HEK293 (cell line): ENCODE measurements around the gene ASAP2.

ENCODE experiments used
- CTCF ChIA-PET: fragments of 350-600 bp; formaldehyde crosslinking; extraction: SDS; loops from one replicate; lab custom pipeline; 2021; ENCODE audit warnings: antibody characterized with exemption; lab: Yijun Ruan, JAX
- POLR2A ChIA-PET: fragments of 300-600 bp; formaldehyde crosslinking; extraction: SDS; loops from one replicate; lab custom pipeline; 2020; ENCODE audit warnings: antibody characterized with exemption, inconsistent platforms; lab: Yijun Ruan, JAX
- H3K27ac ChIP-seq: fragments of 200-500 bp; sonication (Bioruptor generic); 2 replicates; pipeline ENCODE4 v1.5.1; 2014; ENCODE audit warnings: low read depth, low read length, control low read depth, inconsistent platforms; ENCODE audit errors: extremely low read depth
- H3K36me3 ChIP-seq, 2 experiments: fragments of 200-500 bp in 1 of 2; sonication (Bioruptor generic) in 1 of 2; 1 replicate in 1 of 2; 2 replicates in 1 of 2; pipeline ENCODE4 v1.5.1; 2014 to 2017; ENCODE audit warnings: inconsistent platforms in 2 of 2, low read length in 2 of 2; ENCODE audit not compliant: control insufficient read depth in 2 of 2, insufficient read depth in 1 of 2
- H3K4me1 ChIP-seq: fragments of 200-500 bp; sonication (Bioruptor generic); 2 replicates; pipeline ENCODE4 v1.5.1; 2014; ENCODE audit warnings: mild to moderate bottlenecking, low read length, inconsistent platforms; ENCODE audit not compliant: control insufficient read depth, insufficient read depth
- H3K4me3 ChIP-seq: 2 replicates; pipeline ENCODE4 v1.5.1; 2011; ENCODE audit warnings: low read depth, mild to moderate bottlenecking, control low read depth, low read length, moderate library complexity
- H3K9me3 ChIP-seq: fragments of 200-500 bp; sonication (Bioruptor generic); 2 replicates; pipeline ENCODE4 v1.5.1; 2014; ENCODE audit warnings: low read depth, low read length, inconsistent platforms; ENCODE audit not compliant: control insufficient read depth, insufficient read depth
- FEZF1 ChIP-seq: fragments of 450-650 bp; formaldehyde crosslinking; IDR thresholded peaks from 2 replicates; pipeline ENCODE4 v1.5.1; 2016; ENCODE audit warnings: missing biosample characterization, missing genetic modification characterization
- IKZF3 ChIP-seq: fragments of 450-650 bp; IDR thresholded peaks from 2 replicates; pipeline ENCODE4 v1.5.0; 2018; ENCODE audit warnings: missing biosample characterization, mild to moderate bottlenecking, missing genetic modification characterization, moderate library complexity
- KLF1 ChIP-seq: fragments of 450-650 bp; formaldehyde crosslinking; IDR thresholded peaks from 2 replicates; pipeline ENCODE4 v1.5.1; 2016; ENCODE audit warnings: missing biosample characterization, missing genetic modification characterization
- OSR2 ChIP-seq: fragments of 450-650 bp; formaldehyde crosslinking; IDR thresholded peaks from 2 replicates; pipeline ENCODE4 v1.5.1; 2016; ENCODE audit warnings: missing biosample characterization, missing genetic modification characterization
- SETDB1 ChIP-seq: IDR thresholded peaks from one replicate; pipeline ENCODE4 v1.6.1; 2017; ENCODE audit warnings: mild to moderate bottlenecking, low read length, moderate library complexity, mixed read lengths; ENCODE audit not compliant: insufficient read length
- ZBTB7A ChIP-seq: fragments of 450-650 bp; formaldehyde crosslinking; IDR thresholded peaks from 2 replicates; pipeline ENCODE4 v1.5.1; 2016; ENCODE audit warnings: low read depth, missing biosample characterization, missing genetic modification characterization
- ZNF138 ChIP-seq: fragments of 450-650 bp; formaldehyde crosslinking; IDR thresholded peaks from 2 replicates; pipeline ENCODE4 v1.5.1; 2016; ENCODE audit warnings: missing biosample characterization, missing genetic modification characterization, borderline replicate concordance
- ZNF311 ChIP-seq: fragments of 450-650 bp; formaldehyde crosslinking; IDR thresholded peaks from 2 replicates; pipeline ENCODE4 v1.5.1; 2017; ENCODE audit warnings: missing biosample characterization, missing genetic modification characterization, borderline replicate concordance
- ZNF426 ChIP-seq: fragments of 450-650 bp; formaldehyde crosslinking; IDR thresholded peaks from 2 replicates; pipeline ENCODE4 v1.5.1; 2017; ENCODE audit warnings: missing biosample characterization, missing genetic modification characterization, mild to moderate bottlenecking, inconsistent platforms, moderate library complexity
- ZNF544 ChIP-seq: fragments of 450-650 bp; formaldehyde crosslinking; IDR thresholded peaks from 2 replicates; pipeline ENCODE4 v1.5.0; 2017; ENCODE audit warnings: missing biosample characterization, missing genetic modification characterization
- ZNF560 ChIP-seq: fragments of 450-650 bp; formaldehyde crosslinking; IDR thresholded peaks from 2 replicates; pipeline ENCODE4 v1.5.1; 2017; ENCODE audit warnings: missing biosample characterization, missing genetic modification characterization, borderline replicate concordance
- ZNF677 ChIP-seq: fragments of 450-650 bp; IDR thresholded peaks from 2 replicates; pipeline ENCODE4 v1.5.0; 2018; ENCODE audit warnings: missing biosample characterization, mild to moderate bottlenecking, missing genetic modification characterization, moderate library complexity
- ZNF776 ChIP-seq: fragments of 450-650 bp; formaldehyde crosslinking; IDR thresholded peaks from 2 replicates; pipeline ENCODE4 v1.5.0; 2017; ENCODE audit warnings: missing biosample characterization, missing genetic modification characterization, borderline replicate concordance
- TF ChIP-seq, protein P1 (sequence below): fragments of 450-650 bp; formaldehyde crosslinking; IDR thresholded peaks from 2 replicates; pipeline ENCODE4 v1.5.1; 2016; ENCODE audit warnings: missing biosample characterization, missing genetic modification characterization, low read depth
- TF ChIP-seq, protein P2 (sequence below): fragments of 450-650 bp; IDR thresholded peaks from 2 replicates; pipeline ENCODE4 v1.5.1; 2018; ENCODE audit warnings: missing biosample characterization, mild to moderate bottlenecking, missing genetic modification characterization
- TF ChIP-seq, protein P3 (sequence below): fragments of 450-650 bp; formaldehyde crosslinking; conservative IDR thresholded peaks from 2 replicates; pipeline ENCODE4 v1.5.1; 2016; ENCODE audit warnings: low read depth, missing biosample characterization, missing genetic modification characterization

Gene ASAP2

DNA sequence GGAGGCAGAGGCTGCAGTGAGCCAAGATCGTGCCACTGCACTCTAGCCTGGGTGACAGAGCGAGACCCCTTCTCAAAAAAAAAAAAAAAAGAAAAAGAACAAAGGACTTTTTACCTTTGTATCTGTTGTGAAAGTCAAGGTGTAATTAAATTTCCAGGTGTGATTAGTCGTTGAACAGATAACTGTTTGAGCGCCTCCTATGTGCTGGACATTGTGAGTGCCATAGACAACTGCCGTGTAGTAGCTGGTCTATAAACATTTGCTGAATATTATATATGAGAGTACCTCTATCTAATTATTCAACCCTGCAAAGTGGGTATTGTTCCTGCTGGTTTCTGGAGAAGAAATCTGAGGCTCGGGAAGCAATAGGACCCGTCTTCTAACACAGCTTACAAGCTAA lies 71.8 kb downstream of the ASAP2 start (continued):
- TF ChIP-seq, protein P1, sequence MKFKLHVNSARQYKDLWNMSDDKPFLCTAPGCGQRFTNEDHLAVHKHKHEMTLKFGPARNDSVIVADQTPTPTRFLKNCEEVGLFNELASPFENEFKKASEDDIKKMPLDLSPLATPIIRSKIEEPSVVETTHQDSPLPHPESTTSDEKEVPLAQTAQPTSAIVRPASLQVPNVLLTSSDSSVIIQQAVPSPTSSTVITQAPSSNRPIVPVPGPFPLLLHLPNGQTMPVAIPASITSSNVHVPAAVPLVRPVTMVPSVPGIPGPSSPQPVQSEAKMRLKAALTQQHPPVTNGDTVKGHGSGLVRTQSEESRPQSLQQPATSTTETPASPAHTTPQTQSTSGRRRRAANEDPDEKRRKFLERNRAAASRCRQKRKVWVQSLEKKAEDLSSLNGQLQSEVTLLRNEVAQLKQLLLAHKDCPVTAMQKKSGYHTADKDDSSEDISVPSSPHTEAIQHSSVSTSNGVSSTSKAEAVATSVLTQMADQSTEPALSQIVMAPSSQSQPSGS (tag by site-specific recombination): no peak
- TF ChIP-seq ZNF544 (tag by site-specific recombination): no peak

DNA sequence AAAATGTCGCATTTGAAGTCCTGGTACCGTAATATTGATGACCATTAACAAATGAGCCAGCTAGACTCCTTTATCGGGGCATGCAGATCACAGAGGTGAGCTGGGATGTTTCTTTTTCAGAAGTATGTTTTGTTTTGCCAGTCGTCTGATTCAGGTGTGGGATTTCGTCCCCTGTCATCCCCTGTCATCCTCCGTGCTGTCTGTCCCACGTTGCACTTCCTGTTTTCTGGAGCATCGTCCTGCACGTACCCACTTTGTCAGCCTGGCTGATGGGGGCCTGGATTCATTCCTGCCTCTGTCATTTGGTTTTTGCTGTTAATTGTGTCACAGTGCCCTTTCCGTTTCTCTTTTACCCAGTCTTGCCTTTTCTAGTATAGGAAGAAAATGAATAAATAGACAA lies 72.8 kb downstream of the ASAP2 start:
- ChIA-PET CTCF (no interaction called here), POLR2A (no interaction called here)
- Histone ChIP-seq H3K9me3 (no peaks in the 10 kb centered on the region), H3K36me3 (no peaks in the 10 kb centered on the region), H3K27ac (no peak overlapping the region), H3K4me3 (no peak overlapping the region), H3K4me1 (no peaks in the 10 kb centered on the region; the same call in 1 of the 2 replicates)
- TF ChIP-seq ZNF426 (tag by site-specific recombination) (no peak), ZNF138 (tag by site-specific recombination) (no peak), SETDB1 (no peak), IKZF3 (no peak), ZNF311 (tag by site-specific recombination) (no peak), OSR2 (tag by site-specific recombination) (no peak), ZNF677 (tag by site-specific recombination) (no peak), ZNF776 (tag by site-specific recombination) (no peak), ZNF560 (tag by site-specific recombination) (no peak), FEZF1 (tag by site-specific recombination) (no peak), ZBTB7A (no peak), KLF1 (tag by site-specific recombination) (no peak)
- TF ChIP-seq, protein P2, sequence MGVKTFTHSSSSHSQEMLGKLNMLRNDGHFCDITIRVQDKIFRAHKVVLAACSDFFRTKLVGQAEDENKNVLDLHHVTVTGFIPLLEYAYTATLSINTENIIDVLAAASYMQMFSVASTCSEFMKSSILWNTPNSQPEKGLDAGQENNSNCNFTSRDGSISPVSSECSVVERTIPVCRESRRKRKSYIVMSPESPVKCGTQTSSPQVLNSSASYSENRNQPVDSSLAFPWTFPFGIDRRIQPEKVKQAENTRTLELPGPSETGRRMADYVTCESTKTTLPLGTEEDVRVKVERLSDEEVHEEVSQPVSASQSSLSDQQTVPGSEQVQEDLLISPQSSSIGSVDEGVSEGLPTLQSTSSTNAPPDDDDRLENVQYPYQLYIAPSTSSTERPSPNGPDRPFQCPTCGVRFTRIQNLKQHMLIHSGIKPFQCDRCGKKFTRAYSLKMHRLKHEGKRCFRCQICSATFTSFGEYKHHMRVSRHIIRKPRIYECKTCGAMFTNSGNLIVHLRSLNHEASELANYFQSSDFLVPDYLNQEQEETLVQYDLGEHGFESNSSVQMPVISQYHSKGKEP (tag by site-specific recombination): no peak
- TF ChIP-seq, protein P3, sequence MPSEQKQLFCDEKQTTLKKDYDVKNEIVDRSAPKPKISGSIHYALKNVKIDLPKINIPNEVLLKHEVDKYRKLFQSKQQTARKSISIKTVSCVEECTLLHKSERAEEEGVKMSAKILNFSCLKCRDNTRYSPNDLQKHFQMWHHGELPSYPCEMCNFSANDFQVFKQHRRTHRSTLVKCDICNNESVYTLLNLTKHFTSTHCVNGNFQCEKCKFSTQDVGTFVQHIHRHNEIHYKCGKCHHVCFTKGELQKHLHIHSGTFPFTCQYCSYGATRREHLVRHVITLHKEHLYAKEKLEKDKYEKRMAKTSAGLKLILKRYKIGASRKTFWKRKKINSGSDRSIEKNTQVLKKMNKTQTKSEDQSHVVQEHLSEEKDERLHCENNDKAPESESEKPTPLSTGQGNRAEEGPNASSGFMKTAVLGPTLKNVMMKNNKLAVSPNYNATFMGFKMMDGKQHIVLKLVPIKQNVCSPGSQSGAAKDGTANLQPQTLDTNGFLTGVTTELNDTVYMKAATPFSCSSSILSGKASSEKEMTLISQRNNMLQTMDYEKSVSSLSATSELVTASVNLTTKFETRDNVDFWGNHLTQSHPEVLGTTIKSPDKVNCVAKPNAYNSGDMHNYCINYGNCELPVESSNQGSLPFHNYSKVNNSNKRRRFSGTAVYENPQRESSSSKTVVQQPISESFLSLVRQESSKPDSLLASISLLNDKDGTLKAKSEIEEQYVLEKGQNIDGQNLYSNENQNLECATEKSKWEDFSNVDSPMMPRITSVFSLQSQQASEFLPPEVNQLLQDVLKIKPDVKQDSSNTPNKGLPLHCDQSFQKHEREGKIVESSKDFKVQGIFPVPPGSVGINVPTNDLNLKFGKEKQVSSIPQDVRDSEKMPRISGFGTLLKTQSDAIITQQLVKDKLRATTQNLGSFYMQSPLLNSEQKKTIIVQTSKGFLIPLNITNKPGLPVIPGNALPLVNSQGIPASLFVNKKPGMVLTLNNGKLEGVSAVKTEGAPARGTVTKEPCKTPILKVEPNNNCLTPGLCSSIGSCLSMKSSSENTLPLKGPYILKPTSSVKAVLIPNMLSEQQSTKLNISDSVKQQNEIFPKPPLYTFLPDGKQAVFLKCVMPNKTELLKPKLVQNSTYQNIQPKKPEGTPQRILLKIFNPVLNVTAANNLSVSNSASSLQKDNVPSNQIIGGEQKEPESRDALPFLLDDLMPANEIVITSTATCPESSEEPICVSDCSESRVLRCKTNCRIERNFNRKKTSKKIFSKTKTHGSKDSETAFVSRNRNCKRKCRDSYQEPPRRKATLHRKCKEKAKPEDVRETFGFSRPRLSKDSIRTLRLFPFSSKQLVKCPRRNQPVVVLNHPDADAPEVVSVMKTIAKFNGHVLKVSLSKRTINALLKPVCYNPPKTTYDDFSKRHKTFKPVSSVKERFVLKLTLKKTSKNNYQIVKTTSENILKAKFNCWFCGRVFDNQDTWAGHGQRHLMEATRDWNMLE (tag by site-specific recombination): no peak
- TF ChIP-seq, protein P1 (tag by site-specific recombination): no peak
